Mesothelial cell of epicardium (in vitro differentiated cells): Measurements from ENCODE around the gene RASL10A. TPM values are rescaled to one million over a fixed set of nuclear protein-coding genes. Genes with fewer than 3 reads are reported as not detected.
A peak's percentile ranks its signal among the peaks of the same experiment; 100 is the strongest.

Source experiments
- DNase-seq, 2 experiments: peaks; one replicate each; pipeline ENCODE4 v3.0.0; 2021; ENCODE audit warnings: low spot score in 2 of 2; ENCODE audit not compliant: unreplicated experiment in 2 of 2
- H3K27ac Mint-ChIP-seq: 2 replicates; pipeline ENCODE4 v1.8.0; 2021; ENCODE audit warnings: mixed read lengths
- H3K27me3 Mint-ChIP-seq: 2 replicates; pipeline ENCODE4 v1.8.0; 2021; ENCODE audit warnings: low read depth, mixed read lengths
- H3K36me3 Mint-ChIP-seq: 2 replicates; pipeline ENCODE4 v1.8.0; 2021; ENCODE audit warnings: mixed read lengths
- H3K4me1 Mint-ChIP-seq: 2 replicates; pipeline ENCODE4 v1.8.0; 2021; ENCODE audit warnings: mixed read lengths
- H3K4me3 Mint-ChIP-seq: 2 replicates; pipeline ENCODE4 v1.8.0; 2021; ENCODE audit warnings: mild to moderate bottlenecking, moderate library complexity, mixed read lengths
- H3K9me3 Mint-ChIP-seq: 2 replicates; pipeline ENCODE4 v1.8.0; 2021; ENCODE audit warnings: mixed read lengths
- CTCF ChIP-seq: fragments of 200-600 bp; sonication (generic); IDR thresholded peaks from one replicate; pipeline ENCODE4 v1.5.0; 2021; ENCODE audit warnings: antibody characterized with exemption; ENCODE audit not compliant: unreplicated experiment
- total RNA-seq: library from RNA; stranded (reverse); gene quantifications from 3 replicates; pipeline ENCODE4 v1.2.1, GENCODE V29; 2021

RASL10A gene
- total RNA-seq, 1 donor from 2014 or later: 3.8 TPM

DNA sequence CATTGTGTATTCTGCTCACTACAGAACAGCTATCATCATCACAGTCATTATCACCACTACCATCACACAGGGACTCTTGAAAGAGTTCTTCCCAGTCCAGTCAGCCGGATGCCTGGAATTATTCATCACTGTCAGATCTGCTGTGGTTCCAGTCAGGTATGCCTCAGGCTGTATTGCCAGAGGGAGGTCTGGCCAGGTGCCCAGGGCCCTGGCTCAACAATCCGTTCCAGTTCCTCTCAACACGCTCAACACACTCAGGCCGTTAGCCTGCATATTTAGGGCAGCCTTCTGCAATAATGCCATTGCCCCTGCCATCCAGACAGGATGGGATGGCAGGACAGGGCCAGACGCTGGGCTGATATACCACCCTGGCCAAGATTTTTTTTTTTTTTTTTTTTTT is 28.6 kb upstream of the RASL10A start:
- H3K9me3 Mint-ChIP-seq: no peaks in the 10 kb centered on the region
- no peak for TF ChIP-seq CTCF
- H3K27ac Mint-ChIP-seq: peak overlapping the region; percentile 71
- H3K27me3 Mint-ChIP-seq: no peaks in the 10 kb centered on the region
- H3K36me3 Mint-ChIP-seq: peaks cover 27% of the 10 kb centered on the region
- peaks cover 20% of the 10 kb centered on the region for H3K4me1 Mint-ChIP-seq
- H3K4me3 Mint-ChIP-seq: no peak overlapping the region
- peak in 1 of 2 experiments; percentile 66 for DNase-seq

GRCh38 chr22:29343313-29343805 is 27.9 kb upstream of the RASL10A start:
- Mint-ChIP-seq H3K36me3 (peaks cover 31% of the 10 kb centered on the region), H3K4me3 (no peak overlapping the region)

GRCh38 chr22:29342577-29343312 is 27.2 kb upstream of the RASL10A start:
- Mint-ChIP-seq H3K27ac (peak overlapping the region; percentile 61), H3K4me1 (peaks cover 20% of the 10 kb centered on the region), H3K27me3 (no peaks in the 10 kb centered on the region), H3K4me3 (no peak overlapping the region), H3K9me3 (no peaks in the 10 kb centered on the region), H3K36me3 (peaks cover 31% of the 10 kb centered on the region)
- no peak for DNase-seq
- no peak for TF ChIP-seq CTCF

More at GRCh38 chr22:29343313-29343805, 27.9 kb upstream of the RASL10A start:
- TF ChIP-seq CTCF: no peak
- no peak for DNase-seq
- Mint-ChIP-seq H3K4me1 (peaks cover 20% of the 10 kb centered on the region), H3K27ac (peak overlapping the region; percentile 61), H3K27me3 (no peaks in the 10 kb centered on the region), H3K9me3 (no peaks in the 10 kb centered on the region)

- peaks cover 28% of the 10 kb centered on the region for H3K36me3 Mint-ChIP-seq
- TF ChIP-seq CTCF: no peak
- peaks cover 20% of the 10 kb centered on the region for H3K4me1 Mint-ChIP-seq
- H3K9me3 Mint-ChIP-seq: no peaks in the 10 kb centered on the region
- no peak overlapping the region for H3K27ac Mint-ChIP-seq
- no peaks in the 10 kb centered on the region for H3K27me3 Mint-ChIP-seq
- no peak overlapping the region for H3K4me3 Mint-ChIP-seq
- no peak for DNase-seq
These were observed 26.7 kb upstream of the RASL10A start for GRCh38 chr22:29342177-29342576.

- no peak for DNase-seq
- Mint-ChIP-seq H3K27ac (no peak overlapping the region), H3K36me3 (peaks cover 30% of the 10 kb centered on the region), H3K27me3 (no peaks in the 10 kb centered on the region), H3K4me3 (no peak overlapping the region), H3K4me1 (peaks cover 20% of the 10 kb centered on the region), H3K9me3 (no peaks in the 10 kb centered on the region)
- no peak for TF ChIP-seq CTCF
These were observed 26.3 kb upstream of the RASL10A start for GRCh38 chr22:29341849-29342127.
